Mononuclear cell (primary cell): ENCODE measurements around the gene PLEKHA5. TPM values are rescaled to one million over a fixed set of nuclear protein-coding genes. Genes with fewer than 3 reads are reported as not detected.
"Not testable (repeated sequence)": the region's sequence is repeated elsewhere in the genome, so short reads cannot be mapped to it uniquely, and the experiment has no call there.

ENCODE experiments used
- H3K27me3 ChIP-seq: 2 replicates; pipeline ENCODE4 v1.6.0; 2011; ENCODE audit warnings: low read length, control low read depth; ENCODE audit not compliant: insufficient read depth
- H3K4me1 ChIP-seq: 2 replicates; pipeline ENCODE4 v1.5.1; 2011; ENCODE audit warnings: mild to moderate bottlenecking, low read length, control low read depth; ENCODE audit not compliant: insufficient read depth
- H3K4me3 ChIP-seq: 2 replicates; pipeline ENCODE4 v1.5.1; 2011; ENCODE audit warnings: mild to moderate bottlenecking, low read length, moderate library complexity
- H3K9me3 ChIP-seq: 2 replicates; pipeline ENCODE4 v1.5.1; 2011; ENCODE audit warnings: low read depth, mild to moderate bottlenecking, control low read depth, low read length
- total RNA-seq: library from RNA; depleted of rRNA; stranded (reverse); fragments of >200 nt; gene quantifications from one replicate; pipeline ENCODE4 v1.2.3, GENCODE V29; 2012

The PLEKHA5 gene
- total RNA-seq = 4.2 TPM

- Histone ChIP-seq H3K27me3 (peaks cover 5% of the 10 kb centered on the region), H3K4me1 (peaks cover 10% of the 10 kb centered on the region), H3K9me3 (peaks cover 8% of the 10 kb centered on the region), H3K4me3 (peak within 1 kb of the TSS; percentile 42)
Observed at GRCh38 chr12:19129486-19130223, at the start of gene PLEKHA5. Gene PLEKHA5 (plus strand): TSS chr12:19129733. CDS start chr12:19129800, 67 bp downstream.

GRCh38 chr12:19080918-19081317 is 48.6 kb upstream of the PLEKHA5 start:
- Histone ChIP-seq H3K27me3 (no peaks in the 10 kb centered on the region), H3K4me1 (no peaks in the 10 kb centered on the region), H3K9me3 (no peaks in the 10 kb centered on the region), H3K4me3 (no peak overlapping the region)

GRCh38 chr12:19082365-19082911 is 47.1 kb upstream of the PLEKHA5 start:
- Histone ChIP-seq H3K4me1 (no peaks in the 10 kb centered on the region), H3K4me3 (no peak overlapping the region), H3K9me3 (no peaks in the 10 kb centered on the region), H3K27me3 (no peaks in the 10 kb centered on the region)

GRCh38 chr12:19084547-19084946 is 45.0 kb upstream of the PLEKHA5 start:
- H3K4me1 ChIP-seq = no peaks in the 10 kb centered on the region
- no peaks in the 10 kb centered on the region for H3K27me3 ChIP-seq
- H3K9me3 ChIP-seq = no peaks in the 10 kb centered on the region

GRCh38 chr12:19085090-19085489 is 44.4 kb upstream of the PLEKHA5 start:
- H3K27me3 ChIP-seq = no peaks in the 10 kb centered on the region
- no peaks in the 10 kb centered on the region for H3K4me1 ChIP-seq
- no peak overlapping the region for H3K4me3 ChIP-seq

More at GRCh38 chr12:19084547-19084946, 45.0 kb upstream of the PLEKHA5 start:
- no peak overlapping the region for H3K4me3 ChIP-seq

GRCh38 chr12:19088606-19089005 is 40.9 kb upstream of the PLEKHA5 start:
- Histone ChIP-seq H3K4me3 (no peak overlapping the region), H3K9me3 (no peaks in the 10 kb centered on the region), H3K27me3 (no peaks in the 10 kb centered on the region), H3K4me1 (no peaks in the 10 kb centered on the region)

More at GRCh38 chr12:19085090-19085489, 44.4 kb upstream of the PLEKHA5 start:
- no peaks in the 10 kb centered on the region for H3K9me3 ChIP-seq

- not testable (repeated sequence) for H3K9me3 ChIP-seq, H3K4me3 ChIP-seq, H3K4me1 ChIP-seq, H3K27me3 ChIP-seq
Observed at GRCh38 chr12:19092482-19092881, 37.1 kb upstream of the PLEKHA5 start.

GRCh38 chr12:19093218-19093617 is 36.3 kb upstream of the PLEKHA5 start:
- H3K4me3 ChIP-seq = no peak overlapping the region
- H3K27me3 ChIP-seq = no peaks in the 10 kb centered on the region
- no peaks in the 10 kb centered on the region for H3K9me3 ChIP-seq
- no peaks in the 10 kb centered on the region for H3K4me1 ChIP-seq

- Histone ChIP-seq H3K9me3 (no peaks in the 10 kb centered on the region), H3K4me3 (no peak overlapping the region), H3K27me3 (no peaks in the 10 kb centered on the region), H3K4me1 (no peaks in the 10 kb centered on the region)
Observed at GRCh38 chr12:19095331-19095730, 34.2 kb upstream of the PLEKHA5 start.

- Histone ChIP-seq H3K4me3 (no peak overlapping the region), H3K4me1 (no peaks in the 10 kb centered on the region), H3K9me3 (no peaks in the 10 kb centered on the region), H3K27me3 (no peaks in the 10 kb centered on the region)
Observed at GRCh38 chr12:19095756-19096480, 33.6 kb upstream of the PLEKHA5 start.

- no peak overlapping the region for H3K4me3 ChIP-seq
- H3K4me1 ChIP-seq = no peaks in the 10 kb centered on the region
- H3K27me3 ChIP-seq = no peaks in the 10 kb centered on the region
- H3K9me3 ChIP-seq = no peaks in the 10 kb centered on the region
Observed at GRCh38 chr12:19105463-19105862, 24.1 kb upstream of the PLEKHA5 start.

GRCh38 chr12:19107750-19108149 is 21.8 kb upstream of the PLEKHA5 start:
- no peak overlapping the region for H3K4me3 ChIP-seq
- no peaks in the 10 kb centered on the region for H3K9me3 ChIP-seq
- no peaks in the 10 kb centered on the region for H3K27me3 ChIP-seq
- H3K4me1 ChIP-seq = no peaks in the 10 kb centered on the region

GRCh38 chr12:19110221-19110940 is 19.2 kb upstream of the PLEKHA5 start:
- no peaks in the 10 kb centered on the region for H3K4me1 ChIP-seq
- no peak overlapping the region for H3K4me3 ChIP-seq
- no peaks in the 10 kb centered on the region for H3K27me3 ChIP-seq
- no peaks in the 10 kb centered on the region for H3K9me3 ChIP-seq

GRCh38 chr12:19113464-19113863 is 16.1 kb upstream of the PLEKHA5 start:
- Histone ChIP-seq H3K27me3 (no peaks in the 10 kb centered on the region), H3K4me1 (no peaks in the 10 kb centered on the region), H3K9me3 (no peaks in the 10 kb centered on the region), H3K4me3 (no peak overlapping the region)

- H3K4me1 ChIP-seq = no peaks in the 10 kb centered on the region
- no peaks in the 10 kb centered on the region for H3K9me3 ChIP-seq
- no peak overlapping the region for H3K4me3 ChIP-seq
- no peaks in the 10 kb centered on the region for H3K27me3 ChIP-seq
Observed at GRCh38 chr12:19115285-19115684, 14.2 kb upstream of the PLEKHA5 start.
